Stomach (tissue), 4 donors: Measurements from ENCODE around the gene CYS1.

Source experiments
- EP300 ChIP-seq: sonication (generic); formaldehyde crosslinking; IDR thresholded peaks from one replicate; pipeline ENCODE4 v1.6.1; 2017; ENCODE audit warnings: antibody characterized with exemption
- POLR2A ChIP-seq, 4 donors: fragments of 450-650 bp; IDR thresholded peaks; one replicate each; pipeline ENCODE4 v1.6.1; 2016; ENCODE audit warnings: antibody characterized with exemption in 4 of 4, control low read depth in 2 of 4, mild to moderate bottlenecking in 1 of 4, moderate library complexity in 1 of 4
- POLR2AphosphoS5 ChIP-seq, 3 donors: sonication (generic); formaldehyde crosslinking; IDR thresholded peaks; one replicate each; pipeline ENCODE4 v1.6.1; 2016; ENCODE audit warnings: antibody characterized with exemption in 3 of 3
- TF ChIP-seq, protein P1 (sequence below), 7 experiments: fragments of 450-650 bp in 4 of 7; fragments of 200-600 bp in 3 of 7; sonication (generic) in 3 of 7; IDR thresholded peaks; one replicate each; pipeline ENCODE4 v1.5.1; 2016 to 2019; ENCODE audit warnings: antibody characterized with exemption in 7 of 7, control low read depth in 2 of 7, mild to moderate bottlenecking in 1 of 7

DNA sequence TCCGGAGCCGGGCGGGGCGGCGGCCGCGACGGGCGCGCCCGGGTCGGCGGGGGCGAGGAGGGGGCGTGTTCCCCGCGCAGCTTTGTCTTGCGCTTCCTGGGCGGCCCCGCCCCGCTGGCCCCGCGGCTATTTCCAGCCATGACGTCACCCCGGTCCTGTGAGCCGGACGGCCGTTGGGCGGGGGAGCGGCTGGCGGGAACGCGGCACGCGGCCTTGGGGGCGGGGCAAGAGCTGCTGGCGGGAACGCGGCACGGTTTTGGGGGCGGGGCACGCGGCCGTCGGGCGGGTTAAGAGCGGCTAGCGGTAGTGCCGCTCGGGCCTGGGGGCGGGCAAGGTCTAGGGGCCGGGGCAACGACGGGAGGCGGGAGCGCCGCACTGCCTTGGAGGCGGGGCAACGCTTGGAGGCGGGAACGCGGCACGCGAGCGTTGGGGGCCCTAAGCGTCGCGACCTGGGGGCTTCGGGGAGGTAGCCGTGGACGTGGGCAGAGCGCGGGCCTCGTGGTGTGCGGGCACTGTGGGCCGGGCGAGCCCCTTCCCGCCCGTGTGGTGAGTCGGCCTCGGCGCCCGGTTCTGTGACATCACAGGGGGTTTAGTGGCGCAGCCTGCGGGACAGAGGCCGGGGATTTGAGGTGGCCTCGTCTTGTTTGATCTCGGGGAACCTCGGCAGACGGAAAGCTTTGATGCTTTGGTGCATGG lies 36.2 kb downstream of the CYS1 start:
- TF ChIP-seq, protein P1, sequence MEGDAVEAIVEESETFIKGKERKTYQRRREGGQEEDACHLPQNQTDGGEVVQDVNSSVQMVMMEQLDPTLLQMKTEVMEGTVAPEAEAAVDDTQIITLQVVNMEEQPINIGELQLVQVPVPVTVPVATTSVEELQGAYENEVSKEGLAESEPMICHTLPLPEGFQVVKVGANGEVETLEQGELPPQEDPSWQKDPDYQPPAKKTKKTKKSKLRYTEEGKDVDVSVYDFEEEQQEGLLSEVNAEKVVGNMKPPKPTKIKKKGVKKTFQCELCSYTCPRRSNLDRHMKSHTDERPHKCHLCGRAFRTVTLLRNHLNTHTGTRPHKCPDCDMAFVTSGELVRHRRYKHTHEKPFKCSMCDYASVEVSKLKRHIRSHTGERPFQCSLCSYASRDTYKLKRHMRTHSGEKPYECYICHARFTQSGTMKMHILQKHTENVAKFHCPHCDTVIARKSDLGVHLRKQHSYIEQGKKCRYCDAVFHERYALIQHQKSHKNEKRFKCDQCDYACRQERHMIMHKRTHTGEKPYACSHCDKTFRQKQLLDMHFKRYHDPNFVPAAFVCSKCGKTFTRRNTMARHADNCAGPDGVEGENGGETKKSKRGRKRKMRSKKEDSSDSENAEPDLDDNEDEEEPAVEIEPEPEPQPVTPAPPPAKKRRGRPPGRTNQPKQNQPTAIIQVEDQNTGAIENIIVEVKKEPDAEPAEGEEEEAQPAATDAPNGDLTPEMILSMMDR (IDR thresholded peaks at IDR 0.05) = no peak
- TF ChIP-seq POLR2A (IDR thresholded peaks at IDR 0.05) (no peak), POLR2AphosphoS5 (IDR thresholded peaks at IDR 0.05) (peak; percentile 51 to 82 (median 59)), EP300 (no peak)
